K562 (cell line): Measurements from ENCODE around the gene PHLDB3. TPM values are rescaled to one million over a fixed set of nuclear protein-coding genes. Genes with fewer than 3 reads are reported as not detected.
A peak's percentile ranks its signal among the peaks of the same experiment; 100 is the strongest.

ENCODE experiments used
- HNRNPK ChIP-seq: fragments of 200-400 bp; formaldehyde crosslinking; IDR thresholded peaks from one replicate; pipeline ENCODE4 v1.6.1; 2018; ENCODE audit warnings: mild to moderate bottlenecking, low read depth, low read length; ENCODE audit not compliant: poor library complexity, severe bottlenecking
- KDM1A ChIP-seq, 2 experiments: fragments of 450-650 bp; IDR thresholded peaks; 2 replicates each; pipeline ENCODE4 v1.6.1; 2016; ENCODE audit warnings: mild to moderate bottlenecking in 2 of 2
- TCF3 ChIP-seq: sonication (generic); formaldehyde crosslinking; IDR thresholded peaks from 2 replicates; pipeline ENCODE4 v1.4.0; 2020; ENCODE audit warnings: mild to moderate bottlenecking, missing genetic modification reagents
- ZNF165 ChIP-seq: fragments of 250-450 bp; sonication (Bioruptor Pico); IDR thresholded peaks from 2 replicates; pipeline ENCODE4 v1.4.0; 2020; ENCODE audit warnings: borderline replicate concordance
- polyA plus RNA-seq, 8 experiments: library from polyadenylated mRNA; depleted of rRNA in 4 of 8; stranded (reverse) in 5 of 8; unstranded in 3 of 8; fragments of >200 nt; fragmentation: Nextera tagmentation in 2 of 8; fragmentation: Illumina TruSeq in 1 of 8; extraction: Ambion mirVana in 2 of 8; extraction: Trizol in 1 of 8; gene quantifications; 2 replicates each; pipeline versions ENCODE4 v1.2.1 to v1.2.3, GENCODE V29; 2011 to 2014; ENCODE audit warnings: inconsistent platforms in 1 of 8, missing spikeins in 1 of 8
- total RNA-seq, 7 experiments: library from RNA; depleted of rRNA in 6 of 7; stranded (reverse); fragments of >200 nt in 6 of 7; fragmentation: Illumina TruSeq in 2 of 7; extraction: Trizol in 2 of 7; gene quantifications; 2 replicates each; pipeline versions ENCODE4 v1.2.1 to v1.2.3, GENCODE V29; 2011 to 2021; ENCODE audit warnings: low replicate concordance in 1 of 7
- TF ChIP-seq, protein P1 (sequence below): fragments of 250-450 bp; sonication (Bioruptor Pico); IDR thresholded peaks from 2 replicates; pipeline ENCODE4 v1.4.0; 2020; ENCODE audit warnings: mild to moderate bottlenecking, moderate library complexity
- TF ChIP-seq, protein P2 (sequence below): sonication (generic); formaldehyde crosslinking; IDR thresholded peaks from 2 replicates; pipeline ENCODE4 v1.8.1; 2023; ENCODE audit warnings: mild to moderate bottlenecking, missing genetic modification reagents
- TF ChIP-seq, protein P3 (sequence below): fragments of 250-450 bp; sonication (Bioruptor Pico); IDR thresholded peaks from 2 replicates; pipeline ENCODE4 v1.8.0; 2022; ENCODE audit warnings: inconsistent platforms

The PHLDB3 gene
- total and polyA plus RNA-seq, 9 of the 15 experiments (the other 6 are each of a cell fraction or from before 2014, with no cell fraction given): 0.04 to 23.5 (median 3.9) TPM

DNA sequence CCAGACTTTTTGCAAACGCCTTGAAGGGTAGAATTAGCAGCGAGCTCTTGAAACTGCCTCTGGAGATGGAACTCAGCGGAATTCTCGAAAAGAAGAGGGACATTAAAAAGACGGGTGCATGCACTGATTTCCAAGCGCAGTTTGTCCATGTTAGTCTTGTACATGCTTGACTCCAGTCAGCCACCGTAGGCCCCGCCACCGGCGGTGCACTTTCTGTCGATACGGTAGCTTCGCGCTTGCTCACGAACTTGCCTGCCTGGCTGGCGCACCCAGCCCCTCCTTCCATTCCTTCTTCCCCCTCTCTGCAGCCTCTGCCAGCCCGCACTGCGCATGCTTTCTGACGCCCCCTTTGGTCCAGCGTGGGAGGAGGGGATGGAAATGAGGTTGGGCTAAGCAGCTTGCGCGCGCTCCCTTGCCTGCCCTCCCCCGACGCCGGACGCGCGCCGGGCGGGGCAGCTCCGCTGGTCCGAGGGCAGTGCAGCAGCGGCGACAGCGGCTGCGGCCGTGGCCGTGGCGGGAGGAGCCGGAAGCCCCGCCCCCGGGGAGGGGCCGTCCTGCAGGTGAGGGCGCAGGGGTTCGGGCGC lies 28.5 kb upstream of the PHLDB3 start, which contains the start of gene ZNF575 (continued):
- TF ChIP-seq, protein P1, sequence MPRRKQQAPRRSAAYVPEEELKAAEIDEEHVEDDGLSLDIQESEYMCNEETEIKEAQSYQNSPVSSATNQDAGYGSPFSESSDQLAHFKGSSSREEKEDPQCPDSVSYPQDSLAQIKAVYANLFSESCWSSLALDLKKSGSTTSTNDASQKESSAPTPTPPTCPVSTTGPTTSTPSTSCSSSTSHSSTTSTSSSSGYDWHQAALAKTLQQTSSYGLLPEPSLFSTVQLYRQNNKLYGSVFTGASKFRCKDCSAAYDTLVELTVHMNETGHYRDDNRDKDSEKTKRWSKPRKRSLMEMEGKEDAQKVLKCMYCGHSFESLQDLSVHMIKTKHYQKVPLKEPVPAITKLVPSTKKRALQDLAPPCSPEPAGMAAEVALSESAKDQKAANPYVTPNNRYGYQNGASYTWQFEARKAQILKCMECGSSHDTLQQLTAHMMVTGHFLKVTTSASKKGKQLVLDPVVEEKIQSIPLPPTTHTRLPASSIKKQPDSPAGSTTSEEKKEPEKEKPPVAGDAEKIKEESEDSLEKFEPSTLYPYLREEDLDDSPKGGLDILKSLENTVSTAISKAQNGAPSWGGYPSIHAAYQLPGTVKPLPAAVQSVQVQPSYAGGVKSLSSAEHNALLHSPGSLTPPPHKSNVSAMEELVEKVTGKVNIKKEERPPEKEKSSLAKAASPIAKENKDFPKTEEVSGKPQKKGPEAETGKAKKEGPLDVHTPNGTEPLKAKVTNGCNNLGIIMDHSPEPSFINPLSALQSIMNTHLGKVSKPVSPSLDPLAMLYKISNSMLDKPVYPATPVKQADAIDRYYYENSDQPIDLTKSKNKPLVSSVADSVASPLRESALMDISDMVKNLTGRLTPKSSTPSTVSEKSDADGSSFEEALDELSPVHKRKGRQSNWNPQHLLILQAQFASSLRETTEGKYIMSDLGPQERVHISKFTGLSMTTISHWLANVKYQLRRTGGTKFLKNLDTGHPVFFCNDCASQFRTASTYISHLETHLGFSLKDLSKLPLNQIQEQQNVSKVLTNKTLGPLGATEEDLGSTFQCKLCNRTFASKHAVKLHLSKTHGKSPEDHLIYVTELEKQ (CRISPR knock-in tag): no peak
- TF ChIP-seq TCF3 (CRISPR knock-in tag) (peak; percentile 21; the same call in 1 of the 2 replicates), ZNF165 (CRISPR knock-in tag) (no peak), KDM1A (IDR thresholded peaks at IDR 0.05) (peak in 1 of 2 experiments; percentile 49; a peak in 3 of 4 replicates), HNRNPK (no peak)
- TF ChIP-seq, protein P2, sequence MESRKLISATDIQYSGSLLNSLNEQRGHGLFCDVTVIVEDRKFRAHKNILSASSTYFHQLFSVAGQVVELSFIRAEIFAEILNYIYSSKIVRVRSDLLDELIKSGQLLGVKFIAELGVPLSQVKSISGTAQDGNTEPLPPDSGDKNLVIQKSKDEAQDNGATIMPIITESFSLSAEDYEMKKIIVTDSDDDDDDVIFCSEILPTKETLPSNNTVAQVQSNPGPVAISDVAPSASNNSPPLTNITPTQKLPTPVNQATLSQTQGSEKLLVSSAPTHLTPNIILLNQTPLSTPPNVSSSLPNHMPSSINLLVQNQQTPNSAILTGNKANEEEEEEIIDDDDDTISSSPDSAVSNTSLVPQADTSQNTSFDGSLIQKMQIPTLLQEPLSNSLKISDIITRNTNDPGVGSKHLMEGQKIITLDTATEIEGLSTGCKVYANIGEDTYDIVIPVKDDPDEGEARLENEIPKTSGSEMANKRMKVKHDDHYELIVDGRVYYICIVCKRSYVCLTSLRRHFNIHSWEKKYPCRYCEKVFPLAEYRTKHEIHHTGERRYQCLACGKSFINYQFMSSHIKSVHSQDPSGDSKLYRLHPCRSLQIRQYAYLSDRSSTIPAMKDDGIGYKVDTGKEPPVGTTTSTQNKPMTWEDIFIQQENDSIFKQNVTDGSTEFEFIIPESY (CRISPR knock-in tag): 0 out of 2 replicates have a peak, but pooled peaks have one; percentile 41
- TF ChIP-seq, protein P3, sequence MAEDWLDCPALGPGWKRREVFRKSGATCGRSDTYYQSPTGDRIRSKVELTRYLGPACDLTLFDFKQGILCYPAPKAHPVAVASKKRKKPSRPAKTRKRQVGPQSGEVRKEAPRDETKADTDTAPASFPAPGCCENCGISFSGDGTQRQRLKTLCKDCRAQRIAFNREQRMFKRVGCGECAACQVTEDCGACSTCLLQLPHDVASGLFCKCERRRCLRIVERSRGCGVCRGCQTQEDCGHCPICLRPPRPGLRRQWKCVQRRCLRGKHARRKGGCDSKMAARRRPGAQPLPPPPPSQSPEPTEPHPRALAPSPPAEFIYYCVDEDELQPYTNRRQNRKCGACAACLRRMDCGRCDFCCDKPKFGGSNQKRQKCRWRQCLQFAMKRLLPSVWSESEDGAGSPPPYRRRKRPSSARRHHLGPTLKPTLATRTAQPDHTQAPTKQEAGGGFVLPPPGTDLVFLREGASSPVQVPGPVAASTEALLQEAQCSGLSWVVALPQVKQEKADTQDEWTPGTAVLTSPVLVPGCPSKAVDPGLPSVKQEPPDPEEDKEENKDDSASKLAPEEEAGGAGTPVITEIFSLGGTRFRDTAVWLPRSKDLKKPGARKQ: no peak
